Common myeloid progenitor, CD34-positive (primary cell): ENCODE data around the gene TTYH2.

Source experiments
- CTCF ChIA-PET: fragments of 350-600 bp; sonication (Branson Sonifier 250); formaldehyde crosslinking; loops from one replicate; lab custom pipeline; 2021; ENCODE audit warnings: antibody characterized with exemption; lab: Charles Lee
- POLR2A ChIA-PET: fragments of 350-600 bp; sonication (Branson Sonifier 250); formaldehyde crosslinking; loops from one replicate; lab custom pipeline; 2021; ENCODE audit warnings: antibody characterized with exemption; lab: Charles Lee
- DNase-seq, 3 donors: peaks; one replicate each; pipeline versions ENCODE4 v3.0.0 to v3.0.0-alpha.2; 2013
- H3K27ac ChIP-seq, 2 experiments: 1 replicate in 1 of 2; 2 replicates in 1 of 2; pipeline ENCODE4 v1.7.0; 2013; ENCODE audit warnings: inconsistent platforms in 2 of 2, low read length in 2 of 2, mild to moderate bottlenecking in 2 of 2, low read depth in 1 of 2, moderate library complexity in 1 of 2; ENCODE audit not compliant: severe bottlenecking in 2 of 2, insufficient read depth in 1 of 2, poor library complexity in 1 of 2
- H3K27me3 ChIP-seq, 5 experiments: replicated peaks in 2 of 5; 1 replicate in 3 of 5; 2 replicates in 2 of 5; pipeline versions ENCODE4 v1.6.1 to v1.7.0; 2013; ENCODE audit warnings: low read length in 4 of 5, mild to moderate bottlenecking in 2 of 5, moderate library complexity in 2 of 5, inconsistent platforms in 1 of 5; ENCODE audit not compliant: insufficient read depth in 5 of 5, control insufficient read depth in 4 of 5
- H3K36me3 ChIP-seq, 4 experiments: 1 replicate in 2 of 4; 2 replicates in 2 of 4; pipeline versions ENCODE4 v1.6.1 to v1.7.0; 2013; ENCODE audit warnings: low read length in 3 of 4, control low read depth in 1 of 4, mild to moderate bottlenecking in 1 of 4; ENCODE audit not compliant: control insufficient read depth in 4 of 4, insufficient read depth in 4 of 4
- H3K4me1 ChIP-seq, 4 experiments: 1 replicate in 3 of 4; 2 replicates in 1 of 4; pipeline versions ENCODE4 v1.6.1 to v1.7.1; 2013; ENCODE audit warnings: low read length in 3 of 4, mild to moderate bottlenecking in 3 of 4, control low read depth in 1 of 4, inconsistent platforms in 1 of 4, moderate library complexity in 1 of 4; ENCODE audit not compliant: control insufficient read depth in 4 of 4, insufficient read depth in 4 of 4; ENCODE audit errors: control extremely low read depth in 1 of 4
- H3K4me3 ChIP-seq, 7 experiments: 1 replicate in 4 of 7; 2 replicates in 3 of 7; pipeline versions ENCODE4 v1.5.1 to v1.7.0; 2013; ENCODE audit warnings: mild to moderate bottlenecking in 7 of 7, low read length in 6 of 7, moderate library complexity in 6 of 7, inconsistent platforms in 2 of 7, low read depth in 2 of 7, control low read depth in 1 of 7; ENCODE audit not compliant: insufficient read depth in 4 of 7, control insufficient read depth in 1 of 7; ENCODE audit errors: extremely low read depth in 1 of 7
- H3K9me3 ChIP-seq, 5 experiments: 1 replicate in 4 of 5; 2 replicates in 1 of 5; pipeline versions ENCODE4 v1.6.1 to v1.7.1; 2013; ENCODE audit warnings: low read length in 4 of 5, mild to moderate bottlenecking in 2 of 5, inconsistent platforms in 1 of 5, low read depth in 1 of 5, moderate library complexity in 1 of 5; ENCODE audit not compliant: control insufficient read depth in 4 of 5, insufficient read depth in 2 of 5; ENCODE audit errors: control extremely low read depth in 1 of 5
- WGBS: methylation state at CpG from one replicate; pipeline ENCODE4 v1.1.5; 2013; ENCODE audit not compliant: insufficient coverage; 5-methylcytosine and 5-hydroxymethylcytosine counted together

Gene TTYH2

GRCh38 chr17:74176546-74177001, 36.8 kb upstream of the TTYH2 start:
- ChIA-PET POLR2A (no interaction called here), CTCF (interaction anchor here (0.7 to 2.1 kb wide), 9 partner anchors 10 to 748 kb away, joined by 3 to 8 read pairs (median 3); no protein-coding TSS in a partner anchor)
- H3K4me1 ChIP-seq = no peaks in the 10 kb centered on the region
- H3K4me3 ChIP-seq = no peak overlapping the region
- H3K27me3 ChIP-seq = peaks cover 0 to 8% (median 2%) of the 10 kb centered on the region in 5 experiments
- H3K9me3 ChIP-seq = no peaks in the 10 kb centered on the region
- no peaks in the 10 kb centered on the region for H3K36me3 ChIP-seq
- DNase-seq = peak; percentile 57 to 74 (median 65)
- no peak overlapping the region for H3K27ac ChIP-seq
- WGBS = 55% methylated on average over 9 of the region's 10 CpGs

GRCh38 chr17:74177018-74177450, 36.3 kb upstream of the TTYH2 start:
- Histone ChIP-seq H3K27ac (no peak overlapping the region), H3K9me3 (no peaks in the 10 kb centered on the region), H3K4me1 (no peaks in the 10 kb centered on the region), H3K36me3 (no peaks in the 10 kb centered on the region), H3K27me3 (peaks cover 0 to 8% (median 2%) of the 10 kb centered on the region in 5 experiments), H3K4me3 (no peak overlapping the region)
- ChIA-PET POLR2A (no interaction called here), CTCF (interaction anchor here (0.6 to 2.1 kb wide), 8 partner anchors 11 to 821 kb away, joined by 3 to 8 read pairs (median 3); no protein-coding TSS in a partner anchor)
- no CpG with 5 or more reads among the region's 1 CpG for WGBS
- DNase-seq = no peak

GRCh38 chr17:74179576-74179975, 33.8 kb upstream of the TTYH2 start:
- WGBS = 92% methylated on average over 3 of the region's 4 CpGs
- no peak for DNase-seq
- Histone ChIP-seq H3K9me3 (no peaks in the 10 kb centered on the region), H3K27me3 (peaks cover 0 to 7% (median 2%) of the 10 kb centered on the region in 5 experiments), H3K27ac (no peak overlapping the region), H3K4me3 (no peak overlapping the region), H3K4me1 (no peaks in the 10 kb centered on the region), H3K36me3 (no peaks in the 10 kb centered on the region)
- CTCF ChIA-PET = interaction anchor here (0.9 to 1.3 kb wide), 2 partner anchors 11 to 533 kb away, joined by 3 to 7 read pairs; no protein-coding TSS in a partner anchor
- POLR2A ChIA-PET = no interaction called here

- no peak overlapping the region for H3K4me3 ChIP-seq
- H3K4me1 ChIP-seq = no peaks in the 10 kb centered on the region
- POLR2A ChIA-PET = no interaction called here
- H3K27ac ChIP-seq = no peak overlapping the region
- CTCF ChIA-PET = interaction anchor here (0.9 to 1.3 kb wide), 2 partner anchors 10 to 534 kb away, joined by 3 to 7 read pairs; no protein-coding TSS in a partner anchor
- peaks cover 0 to 5% (median 2%) of the 10 kb centered on the region in 5 experiments for H3K27me3 ChIP-seq
- no peak for DNase-seq
- no peaks in the 10 kb centered on the region for H3K36me3 ChIP-seq
- no peaks in the 10 kb centered on the region for H3K9me3 ChIP-seq
- WGBS = 100% methylated on average over 1 of the region's 8 CpGs
Observed at GRCh38 chr17:74180336-74180735, 33.0 kb upstream of the TTYH2 start.

GRCh38 chr17:74181341-74181740, 32.0 kb upstream of the TTYH2 start:
- no CpG with 5 or more reads among the region's 4 CpGs for WGBS
- Histone ChIP-seq H3K36me3 (no peaks in the 10 kb centered on the region), H3K9me3 (no peaks in the 10 kb centered on the region), H3K27ac (no peak overlapping the region), H3K4me1 (no peaks in the 10 kb centered on the region), H3K4me3 (no peak overlapping the region), H3K27me3 (peaks cover 0 to 5% (median 0%) of the 10 kb centered on the region in 5 experiments)
- CTCF ChIA-PET = interaction anchor here (1.1 kb wide), 1 partner anchor 16 kb away, joined by 3 read pairs; no protein-coding TSS in a partner anchor
- DNase-seq = no peak
- POLR2A ChIA-PET = interaction anchor here (1.2 kb wide), 1 partner anchor 19 kb away, joined by 4 read pairs; no protein-coding TSS in a partner anchor

- CTCF ChIA-PET = interaction anchor here (1.1 to 1.4 kb wide), 2 partner anchors 15 to 17 kb away, joined by 3 to 7 read pairs; no protein-coding TSS in a partner anchor
Observed at GRCh38 chr17:74182041-74182723, 31.2 kb upstream of the TTYH2 start.

GRCh38 chr17:74183411-74183810, 30.0 kb upstream of the TTYH2 start:
- Histone ChIP-seq H3K27ac (no peak overlapping the region), H3K36me3 (no peaks in the 10 kb centered on the region), H3K9me3 (no peaks in the 10 kb centered on the region), H3K4me1 (no peaks in the 10 kb centered on the region), H3K4me3 (no peak overlapping the region), H3K27me3 (peaks cover 0 to 2% (median 0%) of the 10 kb centered on the region in 5 experiments)
- CTCF ChIA-PET = no interaction called here
- WGBS = 93% methylated on average over 7 of the region's 9 CpGs
- no peak for DNase-seq
- POLR2A ChIA-PET = no interaction called here

More at GRCh38 chr17:74182041-74182723, 31.2 kb upstream of the TTYH2 start:
- 100% methylated on average over 15 of the region's 17 CpGs for WGBS
- Histone ChIP-seq H3K4me1 (no peaks in the 10 kb centered on the region), H3K27me3 (peaks cover 0 to 5% (median 0%) of the 10 kb centered on the region in 5 experiments), H3K4me3 (no peak overlapping the region), H3K9me3 (no peaks in the 10 kb centered on the region), H3K36me3 (no peaks in the 10 kb centered on the region), H3K27ac (no peak overlapping the region)
- POLR2A ChIA-PET = interaction anchor here (1.2 kb wide), 1 partner anchor 18 kb away, joined by 4 read pairs; no protein-coding TSS in a partner anchor
- no peak for DNase-seq
